ENCODE data around the gene CMC2.

Gene CMC2

GRCh38 chr16:81003610-81004460, 2.9 kb downstream of the CMC2 start:
- DNase-seq (ENCODE audit: extremely low read depth in 1 of 2, low read depth in 1 of 2) = no peak

- DNase-seq (ENCODE audit: extremely low read depth in 1 of 2, low read depth in 1 of 2) = no peak
Observed at GRCh38 chr16:81003064-81003463, 3.6 kb downstream of the CMC2 start.

- DNase-seq (ENCODE audit: extremely low read depth in 1 of 2, low read depth in 1 of 2) = no peak
Observed at GRCh38 chr16:81001330-81001729, 5.4 kb downstream of the CMC2 start.

GRCh38 chr16:81000873-81001272, 5.8 kb downstream of the CMC2 start:
- DNase-seq (ENCODE audit: extremely low read depth in 1 of 2, low read depth in 1 of 2) = no peak

GRCh38 chr16:80997964-80998620, 8.6 kb downstream of the CMC2 start:
- no peak for DNase-seq (ENCODE audit: extremely low read depth in 1 of 2, low read depth in 1 of 2)

GRCh38 chr16:80997139-80997798, 9.4 kb downstream of the CMC2 start:
- no peak for DNase-seq (ENCODE audit: extremely low read depth in 1 of 2, low read depth in 1 of 2)

- DNase-seq (ENCODE audit: extremely low read depth in 1 of 2, low read depth in 1 of 2) = no peak
Observed at GRCh38 chr16:80996688-80997138, 10.0 kb downstream of the CMC2 start.

GRCh38 chr16:80994451-80994850, 12.2 kb downstream of the CMC2 start:
- DNase-seq (ENCODE audit: extremely low read depth in 1 of 2, low read depth in 1 of 2) = no peak

GRCh38 chr16:80993834-80994233, 12.9 kb downstream of the CMC2 start:
- no peak for DNase-seq (ENCODE audit: extremely low read depth in 1 of 2, low read depth in 1 of 2)

GRCh38 chr16:80993307-80993706, 13.4 kb downstream of the CMC2 start:
- DNase-seq (ENCODE audit: extremely low read depth in 1 of 2, low read depth in 1 of 2) = no peak

GRCh38 chr16:80992676-80993293, 13.9 kb downstream of the CMC2 start:
- no peak for DNase-seq (ENCODE audit: extremely low read depth in 1 of 2, low read depth in 1 of 2)

- no peak for DNase-seq (ENCODE audit: extremely low read depth in 1 of 2, low read depth in 1 of 2)
Observed at GRCh38 chr16:80991792-80992430, 14.8 kb downstream of the CMC2 start.

GRCh38 chr16:80990978-80991377, 15.7 kb downstream of the CMC2 start:
- DNase-seq (ENCODE audit: extremely low read depth in 1 of 2, low read depth in 1 of 2) = no peak

GRCh38 chr16:80990577-80990976, 16.1 kb downstream of the CMC2 start:
- DNase-seq (ENCODE audit: extremely low read depth in 1 of 2, low read depth in 1 of 2) = no peak

GRCh38 chr16:80989801-80990200, 16.9 kb downstream of the CMC2 start:
- DNase-seq (ENCODE audit: extremely low read depth in 1 of 2, low read depth in 1 of 2) = no peak

- no peak for DNase-seq (ENCODE audit: extremely low read depth in 1 of 2, low read depth in 1 of 2)
Observed at GRCh38 chr16:80988756-80989155, 17.9 kb downstream of the CMC2 start.

GRCh38 chr16:80986557-80986956, 20.1 kb downstream of the CMC2 start:
- no peak for DNase-seq (ENCODE audit: extremely low read depth in 1 of 2, low read depth in 1 of 2)

- no peak for DNase-seq (ENCODE audit: extremely low read depth in 1 of 2, low read depth in 1 of 2)
Observed at GRCh38 chr16:80985611-80986010, 21.1 kb downstream of the CMC2 start.

GRCh38 chr16:80984124-80984892, 22.4 kb downstream of the CMC2 start:
- no peak for DNase-seq (ENCODE audit: extremely low read depth in 1 of 2, low read depth in 1 of 2)

- no peak for DNase-seq (ENCODE audit: extremely low read depth in 1 of 2, low read depth in 1 of 2)
Observed at GRCh38 chr16:80982646-80983045, 24.0 kb downstream of the CMC2 start.
